Liver (tissue), 9 donors: ENCODE data around the gene CARMIL1. TPM values are rescaled to one million over a fixed set of nuclear protein-coding genes. Genes with fewer than 3 reads are reported as not detected.

Source experiments
- DNase-seq: peaks from one replicate; pipeline ENCODE4 v3.0.0-alpha.2; 2017; ENCODE audit warnings: low spot score
- H3K27ac ChIP-seq, 2 donors: one replicate each; pipeline ENCODE4 v1.7.0; 2013; ENCODE audit warnings: inconsistent platforms in 2 of 2, low read length in 2 of 2, control low read depth in 1 of 2, low read depth in 1 of 2, mild to moderate bottlenecking in 1 of 2
- H3K27me3 ChIP-seq, 4 donors: one replicate each; pipeline versions ENCODE4 v1.6.1 to v1.7.0; 2013; ENCODE audit warnings: low read length in 3 of 4, inconsistent platforms in 1 of 4, mild to moderate bottlenecking in 1 of 4, moderate library complexity in 1 of 4; ENCODE audit not compliant: control insufficient read depth in 4 of 4, insufficient read depth in 4 of 4
- H3K36me3 ChIP-seq, 4 donors: one replicate each; pipeline versions ENCODE4 v1.6.1 to v1.7.0; 2013; ENCODE audit warnings: low read length in 3 of 4, mild to moderate bottlenecking in 3 of 4, low read depth in 1 of 4, moderate library complexity in 1 of 4; ENCODE audit not compliant: control insufficient read depth in 4 of 4, insufficient read depth in 3 of 4
- H3K4me1 ChIP-seq, 4 donors: one replicate each; pipeline versions ENCODE4 v1.6.1 to v1.7.0; 2013; ENCODE audit warnings: low read length in 3 of 4, mild to moderate bottlenecking in 3 of 4, moderate library complexity in 1 of 4; ENCODE audit not compliant: control insufficient read depth in 4 of 4, insufficient read depth in 4 of 4
- H3K4me3 ChIP-seq, 3 donors: one replicate each; pipeline versions ENCODE4 v1.6.1 to v1.7.0; 2013; ENCODE audit warnings: low read length in 3 of 3, control low read depth in 1 of 3, low read depth in 1 of 3, mild to moderate bottlenecking in 1 of 3
- H3K9ac ChIP-seq, 2 donors: one replicate each; pipeline ENCODE4 v1.7.0; 2013; ENCODE audit warnings: low read length in 2 of 2, mild to moderate bottlenecking in 2 of 2, moderate library complexity in 2 of 2, control low read depth in 1 of 2, low read depth in 1 of 2
- H3K9me3 ChIP-seq, 4 donors: one replicate each; pipeline versions ENCODE4 v1.6.1 to v1.7.0; 2013; ENCODE audit warnings: low read length in 3 of 4; ENCODE audit not compliant: control insufficient read depth in 4 of 4
- EGR1 ChIP-seq, 2 donors: IDR thresholded peaks; 2 replicates each; pipeline ENCODE4 v1.6.1; 2016 to 2018; ENCODE audit warnings: antibody characterized with exemption in 2 of 2, low read depth in 2 of 2
- FOXA1 ChIP-seq: IDR thresholded peaks from 2 replicates; pipeline ENCODE4 v1.6.1; 2016; ENCODE audit warnings: antibody characterized with exemption
- FOXA2 ChIP-seq: IDR thresholded peaks from 2 replicates; pipeline ENCODE4 v1.6.1; 2016; ENCODE audit warnings: antibody characterized with exemption
- GABPA ChIP-seq, 2 donors: IDR thresholded peaks in 1 of 2; conservative IDR thresholded peaks in 1 of 2; 2 replicates each; pipeline ENCODE4 v1.6.1; 2016; ENCODE audit warnings: antibody characterized with exemption in 2 of 2, mild to moderate bottlenecking in 1 of 2, moderate library complexity in 1 of 2
- HNF4A ChIP-seq, 2 donors: conservative IDR thresholded peaks; 2 replicates each; pipeline ENCODE4 v1.6.1; 2016; ENCODE audit warnings: antibody characterized with exemption in 2 of 2, mild to moderate bottlenecking in 2 of 2
- HNF4G ChIP-seq: IDR thresholded peaks from 2 replicates; pipeline ENCODE4 v1.6.1; 2016; ENCODE audit warnings: antibody characterized with exemption
- JUND ChIP-seq, 2 donors: IDR thresholded peaks; 2 replicates each; pipeline ENCODE4 v1.6.1; 2016; ENCODE audit warnings: antibody characterized with exemption in 2 of 2
- NR2F2 ChIP-seq: IDR thresholded peaks from 2 replicates; pipeline ENCODE4 v1.6.1; 2016; ENCODE audit warnings: antibody characterized with exemption
- RAD21 ChIP-seq, 2 donors: IDR thresholded peaks; 2 replicates each; pipeline ENCODE4 v1.6.1; 2016; ENCODE audit warnings: antibody characterized with exemption in 2 of 2, mild to moderate bottlenecking in 2 of 2
- RXRA ChIP-seq, 2 donors: IDR thresholded peaks; 2 replicates each; pipeline ENCODE4 v1.6.1; 2017 to 2018; ENCODE audit warnings: antibody characterized with exemption in 2 of 2, mild to moderate bottlenecking in 1 of 2
- SP1 ChIP-seq: IDR thresholded peaks from 2 replicates; pipeline ENCODE4 v1.6.1; 2018; ENCODE audit warnings: antibody characterized with exemption, mild to moderate bottlenecking
- TAF1 ChIP-seq: conservative IDR thresholded peaks from 2 replicates; pipeline ENCODE4 v1.6.1; 2016; ENCODE audit warnings: antibody characterized with exemption, mild to moderate bottlenecking
- YY1 ChIP-seq: IDR thresholded peaks from 2 replicates; pipeline ENCODE4 v1.6.1; 2016; ENCODE audit warnings: antibody characterized with exemption, mild to moderate bottlenecking
- polyA plus RNA-seq, 2 donors: library from polyadenylated mRNA; stranded (reverse) in 1 of 2; unstranded in 1 of 2; fragments of 200-250 nt in 1 of 2; fragments of >200 nt in 1 of 2; fragmentation: Nextera tagmentation in 1 of 2; extraction: Ambion mirVana in 1 of 2; gene quantifications; one replicate each; pipeline versions ENCODE4 v1.2.1 to v1.2.3, GENCODE V29; 2013 to 2015
- total RNA-seq, 2 donors: library from RNA; depleted of rRNA; stranded (reverse); fragments of >200 nt; gene quantifications; one replicate each; pipeline ENCODE4 v1.2.3, GENCODE V29; 2014
- TF ChIP-seq, protein P1 (sequence below): fragments of 150-350 bp; IDR thresholded peaks from 2 replicates; pipeline ENCODE4 v1.5.1; 2017; ENCODE audit warnings: improper control_type of control experiment, low read depth, low read length; ENCODE audit not compliant: missing input control
- TF ChIP-seq, protein P2 (sequence below): IDR thresholded peaks from 2 replicates; pipeline ENCODE4 v1.6.1; 2016; ENCODE audit warnings: antibody characterized with exemption
- TF ChIP-seq, protein P3 (sequence below): IDR thresholded peaks from 2 replicates; pipeline ENCODE4 v1.6.1; 2016; ENCODE audit warnings: antibody characterized with exemption
- TF ChIP-seq, protein P4 (sequence below): IDR thresholded peaks from 2 replicates; pipeline ENCODE4 v1.6.1; 2016; ENCODE audit warnings: antibody characterized with exemption, mild to moderate bottlenecking
- TF ChIP-seq, protein P5 (sequence below): IDR thresholded peaks from 2 replicates; pipeline ENCODE4 v1.6.1; 2016; ENCODE audit warnings: antibody characterized with exemption
- donor health status: healthy.
- donor health status: healthy.
- donor health status: healthy.
- donor health status: healthy.
- donor health status: healthy.

Gene CARMIL1
- total and polyA plus RNA-seq, 4 donors, result 1.4 to 9.5 (median 3.5) TPM

DNA sequence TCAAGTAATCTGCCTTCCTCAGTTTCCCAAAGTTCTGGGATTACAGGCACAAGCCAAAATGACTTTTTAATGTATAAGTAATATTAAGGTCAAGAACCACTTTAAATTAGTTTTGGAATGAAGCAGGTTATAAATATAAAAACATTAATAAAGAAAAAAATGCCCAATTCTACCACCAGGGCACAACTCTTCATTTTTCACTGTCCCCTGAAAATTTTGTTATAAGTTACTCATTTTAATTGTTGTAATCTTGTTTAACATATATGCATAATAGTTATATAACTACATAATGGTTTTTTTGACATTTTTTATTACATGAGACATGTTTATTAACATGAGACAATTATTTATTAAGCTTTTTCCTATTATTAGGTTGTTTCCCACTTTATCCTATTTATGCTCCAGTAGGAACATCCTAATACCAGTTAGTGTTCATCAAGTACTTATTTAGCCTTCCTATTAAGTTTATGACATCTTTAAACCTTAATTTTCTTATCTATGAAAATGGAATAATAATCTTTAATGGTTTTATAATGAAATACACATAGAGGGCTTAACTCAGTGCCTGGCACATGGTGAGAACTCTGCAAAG, 190.7 kb downstream of the CARMIL1 start:
- Histone ChIP-seq H3K9ac (no peak overlapping the region), H3K4me3 (no peak overlapping the region), H3K27ac (no peak overlapping the region), H3K36me3 (no peaks in the 10 kb centered on the region), H3K4me1 (no peaks in the 10 kb centered on the region), H3K27me3 (no peaks in the 10 kb centered on the region), H3K9me3 (no peaks in the 10 kb centered on the region)
- TF ChIP-seq, protein P1, sequence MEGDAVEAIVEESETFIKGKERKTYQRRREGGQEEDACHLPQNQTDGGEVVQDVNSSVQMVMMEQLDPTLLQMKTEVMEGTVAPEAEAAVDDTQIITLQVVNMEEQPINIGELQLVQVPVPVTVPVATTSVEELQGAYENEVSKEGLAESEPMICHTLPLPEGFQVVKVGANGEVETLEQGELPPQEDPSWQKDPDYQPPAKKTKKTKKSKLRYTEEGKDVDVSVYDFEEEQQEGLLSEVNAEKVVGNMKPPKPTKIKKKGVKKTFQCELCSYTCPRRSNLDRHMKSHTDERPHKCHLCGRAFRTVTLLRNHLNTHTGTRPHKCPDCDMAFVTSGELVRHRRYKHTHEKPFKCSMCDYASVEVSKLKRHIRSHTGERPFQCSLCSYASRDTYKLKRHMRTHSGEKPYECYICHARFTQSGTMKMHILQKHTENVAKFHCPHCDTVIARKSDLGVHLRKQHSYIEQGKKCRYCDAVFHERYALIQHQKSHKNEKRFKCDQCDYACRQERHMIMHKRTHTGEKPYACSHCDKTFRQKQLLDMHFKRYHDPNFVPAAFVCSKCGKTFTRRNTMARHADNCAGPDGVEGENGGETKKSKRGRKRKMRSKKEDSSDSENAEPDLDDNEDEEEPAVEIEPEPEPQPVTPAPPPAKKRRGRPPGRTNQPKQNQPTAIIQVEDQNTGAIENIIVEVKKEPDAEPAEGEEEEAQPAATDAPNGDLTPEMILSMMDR, result no peak
- TF ChIP-seq HNF4G (no peak), TAF1 (no peak), FOXA1 (no peak), RAD21 (IDR thresholded peaks at IDR 0.05) (no peak), NR2F2 (no peak), SP1 (no peak), HNF4A (conservative IDR thresholded peaks at IDR 0.05) (no peak), FOXA2 (no peak), YY1 (no peak), EGR1 (IDR thresholded peaks at IDR 0.05; ENCODE audit: low read depth in 2 of 2) (no peak), RXRA (IDR thresholded peaks at IDR 0.05) (no peak), GABPA (IDR thresholded peaks at IDR 0.05 in 1 of 2, conservative IDR thresholded peaks at IDR 0.05 in 1 of 2) (no peak), JUND (IDR thresholded peaks at IDR 0.05) (no peak)
- TF ChIP-seq, protein P2, sequence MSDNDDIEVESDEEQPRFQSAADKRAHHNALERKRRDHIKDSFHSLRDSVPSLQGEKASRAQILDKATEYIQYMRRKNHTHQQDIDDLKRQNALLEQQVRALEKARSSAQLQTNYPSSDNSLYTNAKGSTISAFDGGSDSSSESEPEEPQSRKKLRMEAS, result no peak
- TF ChIP-seq, protein P3, sequence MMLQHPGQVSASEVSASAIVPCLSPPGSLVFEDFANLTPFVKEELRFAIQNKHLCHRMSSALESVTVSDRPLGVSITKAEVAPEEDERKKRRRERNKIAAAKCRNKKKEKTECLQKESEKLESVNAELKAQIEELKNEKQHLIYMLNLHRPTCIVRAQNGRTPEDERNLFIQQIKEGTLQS, result no peak
- TF ChIP-seq, protein P4, sequence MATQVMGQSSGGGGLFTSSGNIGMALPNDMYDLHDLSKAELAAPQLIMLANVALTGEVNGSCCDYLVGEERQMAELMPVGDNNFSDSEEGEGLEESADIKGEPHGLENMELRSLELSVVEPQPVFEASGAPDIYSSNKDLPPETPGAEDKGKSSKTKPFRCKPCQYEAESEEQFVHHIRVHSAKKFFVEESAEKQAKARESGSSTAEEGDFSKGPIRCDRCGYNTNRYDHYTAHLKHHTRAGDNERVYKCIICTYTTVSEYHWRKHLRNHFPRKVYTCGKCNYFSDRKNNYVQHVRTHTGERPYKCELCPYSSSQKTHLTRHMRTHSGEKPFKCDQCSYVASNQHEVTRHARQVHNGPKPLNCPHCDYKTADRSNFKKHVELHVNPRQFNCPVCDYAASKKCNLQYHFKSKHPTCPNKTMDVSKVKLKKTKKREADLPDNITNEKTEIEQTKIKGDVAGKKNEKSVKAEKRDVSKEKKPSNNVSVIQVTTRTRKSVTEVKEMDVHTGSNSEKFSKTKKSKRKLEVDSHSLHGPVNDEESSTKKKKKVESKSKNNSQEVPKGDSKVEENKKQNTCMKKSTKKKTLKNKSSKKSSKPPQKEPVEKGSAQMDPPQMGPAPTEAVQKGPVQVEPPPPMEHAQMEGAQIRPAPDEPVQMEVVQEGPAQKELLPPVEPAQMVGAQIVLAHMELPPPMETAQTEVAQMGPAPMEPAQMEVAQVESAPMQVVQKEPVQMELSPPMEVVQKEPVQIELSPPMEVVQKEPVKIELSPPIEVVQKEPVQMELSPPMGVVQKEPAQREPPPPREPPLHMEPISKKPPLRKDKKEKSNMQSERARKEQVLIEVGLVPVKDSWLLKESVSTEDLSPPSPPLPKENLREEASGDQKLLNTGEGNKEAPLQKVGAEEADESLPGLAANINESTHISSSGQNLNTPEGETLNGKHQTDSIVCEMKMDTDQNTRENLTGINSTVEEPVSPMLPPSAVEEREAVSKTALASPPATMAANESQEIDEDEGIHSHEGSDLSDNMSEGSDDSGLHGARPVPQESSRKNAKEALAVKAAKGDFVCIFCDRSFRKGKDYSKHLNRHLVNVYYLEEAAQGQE, result no peak
- TF ChIP-seq, protein P5, sequence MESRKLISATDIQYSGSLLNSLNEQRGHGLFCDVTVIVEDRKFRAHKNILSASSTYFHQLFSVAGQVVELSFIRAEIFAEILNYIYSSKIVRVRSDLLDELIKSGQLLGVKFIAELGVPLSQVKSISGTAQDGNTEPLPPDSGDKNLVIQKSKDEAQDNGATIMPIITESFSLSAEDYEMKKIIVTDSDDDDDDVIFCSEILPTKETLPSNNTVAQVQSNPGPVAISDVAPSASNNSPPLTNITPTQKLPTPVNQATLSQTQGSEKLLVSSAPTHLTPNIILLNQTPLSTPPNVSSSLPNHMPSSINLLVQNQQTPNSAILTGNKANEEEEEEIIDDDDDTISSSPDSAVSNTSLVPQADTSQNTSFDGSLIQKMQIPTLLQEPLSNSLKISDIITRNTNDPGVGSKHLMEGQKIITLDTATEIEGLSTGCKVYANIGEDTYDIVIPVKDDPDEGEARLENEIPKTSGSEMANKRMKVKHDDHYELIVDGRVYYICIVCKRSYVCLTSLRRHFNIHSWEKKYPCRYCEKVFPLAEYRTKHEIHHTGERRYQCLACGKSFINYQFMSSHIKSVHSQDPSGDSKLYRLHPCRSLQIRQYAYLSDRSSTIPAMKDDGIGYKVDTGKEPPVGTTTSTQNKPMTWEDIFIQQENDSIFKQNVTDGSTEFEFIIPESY, result no peak
- no peak for DNase-seq
